HL-60 (cell line): ENCODE data around the gene TPRKB.

Source experiments
- DNase-seq, 2 experiments: peaks; one replicate each; pipeline ENCODE4 v3.0.0-alpha.2; 2010 to 2020; ENCODE audit warnings: low read depth in 1 of 2, low spot score in 1 of 2
- H3K27ac ChIP-seq: fragments of 250-450 bp; sonication (Bioruptor Pico); replicated peaks from 2 replicates; pipeline ENCODE4 v1.5.1; 2020; ENCODE audit warnings: mild to moderate bottlenecking, moderate library complexity
- H3K27me3 ChIP-seq: fragments of 250-450 bp; sonication (Bioruptor Pico); 2 replicates; pipeline ENCODE4 v1.5.1; 2021; ENCODE audit warnings: mild to moderate bottlenecking, moderate library complexity; ENCODE audit not compliant: insufficient read depth, poor library complexity, severe bottlenecking
- H3K4me3 ChIP-seq: replicated peaks from 2 replicates; pipeline ENCODE4 v1.5.1; 2011; ENCODE audit warnings: mild to moderate bottlenecking, control low read depth, low read length; ENCODE audit not compliant: insufficient read depth
- GABPA ChIP-seq: IDR thresholded peaks from 2 replicates; pipeline ENCODE4 v1.6.1; 2012; ENCODE audit warnings: low read depth
- POLR2AphosphoS5 ChIP-seq: IDR thresholded peaks from 2 replicates; pipeline ENCODE4 v1.6.1; 2012; ENCODE audit warnings: low read depth
- SPI1 ChIP-seq: IDR thresholded peaks from 2 replicates; pipeline ENCODE4 v1.6.1; 2012; ENCODE audit warnings: low read depth, mild to moderate bottlenecking, borderline replicate concordance
- TF ChIP-seq, protein P1 (sequence below): IDR thresholded peaks from 2 replicates; pipeline ENCODE4 v1.6.1; 2012; ENCODE audit warnings: low read depth; ENCODE audit not compliant: insufficient replicate concordance
- TF ChIP-seq, protein P2 (sequence below): IDR thresholded peaks from one replicate; pipeline ENCODE4 v1.5.1; 2011; ENCODE audit warnings: low read length, control low read depth, inconsistent platforms; ENCODE audit not compliant: insufficient read depth

The TPRKB gene

DNA sequence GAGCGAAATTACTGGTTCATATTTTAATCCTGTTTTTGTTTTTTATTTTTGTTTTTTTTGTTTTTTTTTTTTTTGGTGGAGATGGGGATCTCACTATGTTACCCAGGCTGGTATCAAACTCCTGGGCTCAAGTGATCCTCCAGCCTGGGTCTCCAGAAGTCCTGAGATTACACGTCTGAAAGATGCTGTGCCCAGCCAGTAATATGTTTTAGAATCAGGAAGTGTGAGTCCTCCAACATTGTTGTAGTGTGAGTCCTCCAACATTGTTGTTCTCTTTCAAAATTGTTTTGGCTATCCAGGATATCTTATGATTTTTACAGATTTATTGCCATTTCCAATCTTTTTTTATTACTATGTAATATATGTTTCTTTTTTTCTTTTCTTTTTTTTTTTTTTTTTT, 23.1 kb downstream of the TPRKB start:
- no peak for TF ChIP-seq SPI1
- TF ChIP-seq, protein P1, sequence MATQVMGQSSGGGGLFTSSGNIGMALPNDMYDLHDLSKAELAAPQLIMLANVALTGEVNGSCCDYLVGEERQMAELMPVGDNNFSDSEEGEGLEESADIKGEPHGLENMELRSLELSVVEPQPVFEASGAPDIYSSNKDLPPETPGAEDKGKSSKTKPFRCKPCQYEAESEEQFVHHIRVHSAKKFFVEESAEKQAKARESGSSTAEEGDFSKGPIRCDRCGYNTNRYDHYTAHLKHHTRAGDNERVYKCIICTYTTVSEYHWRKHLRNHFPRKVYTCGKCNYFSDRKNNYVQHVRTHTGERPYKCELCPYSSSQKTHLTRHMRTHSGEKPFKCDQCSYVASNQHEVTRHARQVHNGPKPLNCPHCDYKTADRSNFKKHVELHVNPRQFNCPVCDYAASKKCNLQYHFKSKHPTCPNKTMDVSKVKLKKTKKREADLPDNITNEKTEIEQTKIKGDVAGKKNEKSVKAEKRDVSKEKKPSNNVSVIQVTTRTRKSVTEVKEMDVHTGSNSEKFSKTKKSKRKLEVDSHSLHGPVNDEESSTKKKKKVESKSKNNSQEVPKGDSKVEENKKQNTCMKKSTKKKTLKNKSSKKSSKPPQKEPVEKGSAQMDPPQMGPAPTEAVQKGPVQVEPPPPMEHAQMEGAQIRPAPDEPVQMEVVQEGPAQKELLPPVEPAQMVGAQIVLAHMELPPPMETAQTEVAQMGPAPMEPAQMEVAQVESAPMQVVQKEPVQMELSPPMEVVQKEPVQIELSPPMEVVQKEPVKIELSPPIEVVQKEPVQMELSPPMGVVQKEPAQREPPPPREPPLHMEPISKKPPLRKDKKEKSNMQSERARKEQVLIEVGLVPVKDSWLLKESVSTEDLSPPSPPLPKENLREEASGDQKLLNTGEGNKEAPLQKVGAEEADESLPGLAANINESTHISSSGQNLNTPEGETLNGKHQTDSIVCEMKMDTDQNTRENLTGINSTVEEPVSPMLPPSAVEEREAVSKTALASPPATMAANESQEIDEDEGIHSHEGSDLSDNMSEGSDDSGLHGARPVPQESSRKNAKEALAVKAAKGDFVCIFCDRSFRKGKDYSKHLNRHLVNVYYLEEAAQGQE = no peak
- no peak for TF ChIP-seq GABPA
- TF ChIP-seq, protein P2, sequence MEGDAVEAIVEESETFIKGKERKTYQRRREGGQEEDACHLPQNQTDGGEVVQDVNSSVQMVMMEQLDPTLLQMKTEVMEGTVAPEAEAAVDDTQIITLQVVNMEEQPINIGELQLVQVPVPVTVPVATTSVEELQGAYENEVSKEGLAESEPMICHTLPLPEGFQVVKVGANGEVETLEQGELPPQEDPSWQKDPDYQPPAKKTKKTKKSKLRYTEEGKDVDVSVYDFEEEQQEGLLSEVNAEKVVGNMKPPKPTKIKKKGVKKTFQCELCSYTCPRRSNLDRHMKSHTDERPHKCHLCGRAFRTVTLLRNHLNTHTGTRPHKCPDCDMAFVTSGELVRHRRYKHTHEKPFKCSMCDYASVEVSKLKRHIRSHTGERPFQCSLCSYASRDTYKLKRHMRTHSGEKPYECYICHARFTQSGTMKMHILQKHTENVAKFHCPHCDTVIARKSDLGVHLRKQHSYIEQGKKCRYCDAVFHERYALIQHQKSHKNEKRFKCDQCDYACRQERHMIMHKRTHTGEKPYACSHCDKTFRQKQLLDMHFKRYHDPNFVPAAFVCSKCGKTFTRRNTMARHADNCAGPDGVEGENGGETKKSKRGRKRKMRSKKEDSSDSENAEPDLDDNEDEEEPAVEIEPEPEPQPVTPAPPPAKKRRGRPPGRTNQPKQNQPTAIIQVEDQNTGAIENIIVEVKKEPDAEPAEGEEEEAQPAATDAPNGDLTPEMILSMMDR = no peak
- TF ChIP-seq POLR2AphosphoS5 = no peak

DNA sequence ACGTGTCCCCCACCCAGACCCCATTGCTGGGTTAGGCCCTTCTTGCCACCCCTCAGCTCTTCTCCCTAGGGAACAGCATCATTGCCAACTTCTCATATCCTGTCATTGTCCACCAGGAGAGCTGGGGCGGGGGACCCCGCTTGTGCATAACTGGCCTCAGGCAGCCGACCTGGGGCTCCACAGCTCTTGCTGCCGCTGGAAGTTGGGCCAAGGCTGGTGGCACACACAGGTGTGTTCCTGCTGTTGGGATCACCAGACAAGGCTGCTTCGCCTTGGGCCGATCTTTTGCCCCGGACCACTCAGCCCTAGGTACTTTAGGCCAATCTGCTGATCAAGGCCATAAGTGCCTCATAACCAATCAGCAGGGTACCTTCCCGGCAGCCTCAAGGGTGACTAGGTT, 28.6 kb downstream of the TPRKB start:
- no peak overlapping the region for H3K4me3 ChIP-seq
- no peaks in the 10 kb centered on the region for H3K27me3 ChIP-seq
- no peak overlapping the region for H3K27ac ChIP-seq
- TF ChIP-seq, protein P1 = no peak
- TF ChIP-seq, protein P2 = no peak
- no peak for TF ChIP-seq SPI1
- no peak for TF ChIP-seq GABPA
- no peak for TF ChIP-seq POLR2AphosphoS5
- DNase-seq = no peak

More for the DNA sequence above, 23.1 kb downstream of the TPRKB start:
- no peak overlapping the region for H3K4me3 ChIP-seq
- no peaks in the 10 kb centered on the region for H3K27me3 ChIP-seq
- no peak overlapping the region for H3K27ac ChIP-seq
- DNase-seq = no peak

DNA sequence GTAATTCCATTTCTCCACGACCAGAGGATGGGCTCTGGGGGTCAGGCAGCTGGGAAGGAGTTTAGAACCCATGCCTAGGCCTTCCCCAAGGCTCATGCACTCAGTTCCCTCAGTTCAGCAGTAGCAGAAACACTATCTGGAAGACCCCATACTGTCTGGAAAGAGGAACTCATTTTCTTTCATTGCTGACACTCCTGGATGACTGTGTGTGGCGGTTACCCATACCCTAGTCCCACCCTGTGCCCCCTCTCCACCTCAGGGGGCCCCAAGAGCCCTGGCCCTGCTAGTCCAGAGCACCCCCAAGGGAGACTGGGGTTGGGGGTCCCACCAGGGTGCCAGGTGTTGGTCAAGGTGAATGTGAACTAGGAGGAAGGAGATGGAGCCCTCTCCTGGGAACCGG, 29.5 kb downstream of the TPRKB start:
- no peak overlapping the region for H3K27ac ChIP-seq
- no peak for DNase-seq
- TF ChIP-seq, protein P2 = no peak
- TF ChIP-seq SPI1 = no peak
- no peaks in the 10 kb centered on the region for H3K27me3 ChIP-seq
- H3K4me3 ChIP-seq = no peak overlapping the region

DNA sequence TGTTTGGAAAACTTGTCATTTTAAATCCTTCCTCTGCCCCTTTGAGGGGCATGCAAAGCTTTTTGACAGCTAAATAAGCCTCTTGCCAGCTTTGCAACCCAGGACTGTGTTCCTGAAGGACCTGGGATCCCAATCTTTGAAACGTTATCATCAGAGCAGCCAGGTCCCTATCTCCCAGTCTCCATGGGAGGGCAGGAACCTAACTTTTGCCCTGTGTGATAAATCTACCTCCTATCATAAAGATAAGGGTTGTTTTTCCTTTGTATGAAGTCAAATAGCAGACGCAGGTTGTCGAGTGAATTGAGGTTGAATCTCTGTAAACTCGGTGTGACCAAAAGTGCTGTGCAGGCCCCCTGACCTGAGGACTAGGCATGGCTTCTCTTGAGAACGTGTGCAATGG, 30.1 kb downstream of the TPRKB start:
- no peak for DNase-seq
- TF ChIP-seq, protein P2 = no peak
- no peak for TF ChIP-seq GABPA
- no peak for TF ChIP-seq POLR2AphosphoS5
- TF ChIP-seq, protein P1 = no peak
- TF ChIP-seq SPI1 = no peak

More for the DNA sequence above, 30.1 kb downstream of the TPRKB start:
- no peaks in the 10 kb centered on the region for H3K27me3 ChIP-seq
- H3K27ac ChIP-seq = no peak overlapping the region
- no peak overlapping the region for H3K4me3 ChIP-seq
